Mucosa of descending colon (tissue), 3 donors: ENCODE measurements around the gene MACROH2A1. TPM values are rescaled to one million over a fixed set of nuclear protein-coding genes. Genes with fewer than 3 reads are reported as not detected.

Experiments
- ATAC-seq: fragments of 200-7000 bp; cut with Tn5 transposase; one replicate; pipeline ENCODE4 v1.9.1; 2020; ENCODE audit warnings: mild to moderate bottlenecking, moderate library complexity
- DNase-seq, 3 donors: peaks; one replicate each; pipeline ENCODE4 v3.0.0-alpha.2; 2020
- H3K36me3 ChIP-seq: fragments of 200-600 bp; one replicate; pipeline ENCODE4 v1.8.0; 2021; ENCODE audit warnings: low read depth, mild to moderate bottlenecking
- H3K4me1 ChIP-seq: fragments of 200-600 bp; one replicate; pipeline ENCODE4 v1.8.0; 2021; ENCODE audit warnings: low read depth, mild to moderate bottlenecking
- H3K4me3 ChIP-seq: fragments of 200-600 bp; one replicate; pipeline ENCODE4 v1.8.0; 2021; ENCODE audit warnings: mild to moderate bottlenecking
- H3K9me3 ChIP-seq: fragments of 200-600 bp; one replicate; pipeline ENCODE4 v1.8.0; 2021; ENCODE audit warnings: mild to moderate bottlenecking
- intact Hi-C, 2 donors: fragments of 100-400 bp; cut with DNase I in 1 of 2; cut with micrococcal nuclease in 1 of 2; formaldehyde crosslinking; loops; one replicate each; pipeline versions ENCODE4 v1.11.0 to v1.11.1; 2022; cut with DNase I, micrococcal nuclease
- total RNA-seq, 3 donors: library from RNA; stranded (reverse); fragmentation: NEBNext Ultra II Directional in 2 of 3; extraction: Animal tissue kit (Norgen Biotek cat#: 25700) in 2 of 3; gene quantifications; one replicate each; pipeline versions ENCODE4 v1.2.1 to v1.2.4, GENCODE V29; 2021 to 2023
- TF ChIP-seq, protein P1 (sequence below): fragments of 200-600 bp; IDR thresholded peaks from one replicate; pipeline ENCODE4 v1.8.0; 2022; ENCODE audit warnings: antibody characterized with exemption, mild to moderate bottlenecking
- donor health status: DM: no; HTN: no; CAD: no; lungs with moderate emphysema.
- donor health status: DM: no; HTN: no; CAD: no.
- donor health status: DM: no; HTN: yes; CAD: no.

MACROH2A1 gene
- total RNA-seq, 3 donors from 2014 or later, result 170 to 255 (median 243) TPM

DNA sequence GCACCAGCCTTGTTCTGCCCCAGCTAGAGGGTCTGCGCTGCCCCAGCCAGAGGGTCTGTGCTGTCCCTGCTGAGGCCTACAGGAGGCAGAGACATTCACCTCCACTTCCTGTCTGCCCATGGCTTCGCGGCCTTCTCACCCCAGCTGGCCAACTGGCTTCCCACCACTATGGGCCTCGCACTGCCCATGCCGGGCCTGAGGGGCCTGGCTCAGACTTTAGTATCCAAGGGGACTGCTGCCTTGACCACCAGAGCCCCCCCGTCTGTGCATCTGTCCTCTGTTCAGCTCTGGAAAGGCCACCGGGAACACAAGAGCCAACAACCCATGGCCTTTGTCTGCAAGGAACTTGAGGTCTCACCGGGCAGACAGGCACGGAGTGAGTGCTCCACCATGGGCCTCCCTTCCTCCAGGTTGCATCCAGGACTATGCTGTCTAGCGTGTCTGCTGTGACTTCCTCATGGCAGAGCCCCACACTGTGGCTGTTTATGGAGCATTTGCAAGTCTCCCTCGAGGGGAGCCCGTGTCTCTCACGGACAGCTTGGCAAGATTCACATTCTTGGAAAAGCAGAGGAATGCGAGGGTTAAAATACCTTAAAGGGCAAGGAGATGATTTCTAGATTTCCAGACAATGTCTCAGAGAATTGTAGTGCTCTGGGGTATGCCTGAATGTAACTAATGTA is 46.4 kb upstream of the MACROH2A1 start:
- TF ChIP-seq, protein P1, sequence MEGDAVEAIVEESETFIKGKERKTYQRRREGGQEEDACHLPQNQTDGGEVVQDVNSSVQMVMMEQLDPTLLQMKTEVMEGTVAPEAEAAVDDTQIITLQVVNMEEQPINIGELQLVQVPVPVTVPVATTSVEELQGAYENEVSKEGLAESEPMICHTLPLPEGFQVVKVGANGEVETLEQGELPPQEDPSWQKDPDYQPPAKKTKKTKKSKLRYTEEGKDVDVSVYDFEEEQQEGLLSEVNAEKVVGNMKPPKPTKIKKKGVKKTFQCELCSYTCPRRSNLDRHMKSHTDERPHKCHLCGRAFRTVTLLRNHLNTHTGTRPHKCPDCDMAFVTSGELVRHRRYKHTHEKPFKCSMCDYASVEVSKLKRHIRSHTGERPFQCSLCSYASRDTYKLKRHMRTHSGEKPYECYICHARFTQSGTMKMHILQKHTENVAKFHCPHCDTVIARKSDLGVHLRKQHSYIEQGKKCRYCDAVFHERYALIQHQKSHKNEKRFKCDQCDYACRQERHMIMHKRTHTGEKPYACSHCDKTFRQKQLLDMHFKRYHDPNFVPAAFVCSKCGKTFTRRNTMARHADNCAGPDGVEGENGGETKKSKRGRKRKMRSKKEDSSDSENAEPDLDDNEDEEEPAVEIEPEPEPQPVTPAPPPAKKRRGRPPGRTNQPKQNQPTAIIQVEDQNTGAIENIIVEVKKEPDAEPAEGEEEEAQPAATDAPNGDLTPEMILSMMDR, result no peak
- intact Hi-C loops, result no loop called here
- H3K4me1 ChIP-seq, result no peaks in the 10 kb centered on the region
- ATAC-seq (no peak), DNase-seq (no peak)
- H3K36me3 ChIP-seq, result no peaks in the 10 kb centered on the region
- H3K9me3 ChIP-seq, result no peaks in the 10 kb centered on the region
- H3K4me3 ChIP-seq, result no peak overlapping the region

DNA sequence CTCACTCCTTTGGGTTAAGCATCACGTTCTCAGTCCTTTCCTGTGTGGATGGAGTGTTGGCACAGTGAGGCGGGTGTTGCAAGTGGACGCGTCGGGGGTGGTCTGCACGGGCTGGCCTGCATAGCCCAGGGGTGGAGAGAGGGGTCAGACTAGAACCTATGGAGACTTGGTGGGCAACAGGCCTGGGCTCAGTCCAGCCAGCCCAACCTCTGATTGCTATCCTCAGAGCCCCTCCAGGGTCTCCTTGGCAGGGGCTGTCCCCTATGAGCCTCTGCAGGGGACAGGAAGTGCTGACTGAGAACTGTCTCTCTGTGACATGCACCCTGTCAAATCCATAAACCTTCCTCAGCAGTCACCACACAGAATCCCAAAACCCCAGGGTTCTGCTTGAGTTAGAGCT is 45.9 kb upstream of the MACROH2A1 start:
- intact Hi-C loops, result no loop called here
- DNase-seq (no peak), ATAC-seq (no peak)
- Histone ChIP-seq H3K4me1 (no peaks in the 10 kb centered on the region), H3K36me3 (no peaks in the 10 kb centered on the region), H3K9me3 (no peaks in the 10 kb centered on the region), H3K4me3 (no peak overlapping the region)
- TF ChIP-seq, protein P1, result no peak

DNA sequence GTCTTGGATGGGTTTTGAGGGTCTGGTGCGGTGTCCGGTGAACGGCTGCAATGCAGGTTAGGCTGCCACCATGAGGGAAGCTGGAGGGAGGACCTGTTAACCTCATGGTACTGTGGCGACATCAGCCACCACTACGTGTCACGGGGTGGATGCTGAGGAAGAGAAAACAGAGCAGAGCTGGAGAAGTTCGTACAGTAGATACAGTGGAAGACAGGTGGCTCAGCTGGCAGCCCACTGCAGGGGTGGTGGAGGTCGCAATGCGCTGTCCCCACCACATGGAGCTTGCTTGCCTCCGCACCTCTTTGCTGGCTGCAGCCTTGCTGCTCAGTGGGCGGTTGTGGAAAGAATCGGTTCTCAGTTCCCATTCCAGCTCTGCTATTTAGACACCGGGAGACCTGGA is 45.3 kb upstream of the MACROH2A1 start:
- ATAC-seq, result no peak
- Histone ChIP-seq H3K4me3 (no peak overlapping the region), H3K36me3 (no peaks in the 10 kb centered on the region), H3K4me1 (no peaks in the 10 kb centered on the region), H3K9me3 (no peaks in the 10 kb centered on the region)
- DNase-seq, result no peak
- intact Hi-C loops, result no loop called here
- TF ChIP-seq, protein P1, result no peak

DNA sequence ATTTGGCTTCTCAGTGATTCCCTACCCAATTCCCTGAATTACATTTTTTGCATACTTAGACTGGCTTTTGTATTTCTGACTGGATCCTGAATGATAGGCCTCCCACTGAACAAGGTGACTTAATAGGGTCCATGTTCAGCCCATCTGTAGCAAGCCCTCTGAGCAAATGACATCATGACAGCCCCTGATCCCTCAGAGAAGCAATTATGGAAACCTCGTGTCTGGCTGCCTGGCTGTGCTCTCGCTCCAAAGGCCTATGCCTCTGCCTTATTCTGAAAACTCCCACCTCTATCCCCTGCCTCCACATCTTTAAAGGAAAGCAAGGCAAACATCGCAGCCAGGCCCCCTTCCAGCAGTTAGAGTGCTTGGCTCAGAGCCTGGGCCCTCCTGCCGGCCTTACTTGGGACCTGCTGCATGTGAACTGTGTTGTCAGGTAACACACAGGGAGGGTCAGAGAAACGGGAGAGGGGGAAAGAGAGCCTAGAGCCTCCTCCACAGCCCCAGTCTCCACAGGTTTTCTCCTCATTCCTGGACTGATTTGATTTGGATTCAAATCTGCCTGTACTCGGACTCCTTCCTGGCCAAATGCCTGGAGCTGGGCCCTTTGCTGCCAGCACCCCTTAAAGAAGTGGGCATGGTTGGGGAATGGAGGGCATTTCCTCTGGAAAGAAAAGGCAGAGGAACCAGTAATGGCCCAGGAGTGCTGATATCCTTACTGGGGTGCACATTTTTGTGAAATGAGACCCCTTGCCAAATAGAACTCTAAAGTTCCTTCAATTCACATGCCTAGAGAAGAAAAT is 44.3 kb upstream of the MACROH2A1 start:
- intact Hi-C loops, result no loop called here
- no peaks in the 10 kb centered on the region for H3K4me1 ChIP-seq
- TF ChIP-seq, protein P1, result no peak
- H3K4me3 ChIP-seq, result no peak overlapping the region
- H3K36me3 ChIP-seq, result no peaks in the 10 kb centered on the region
- H3K9me3 ChIP-seq, result no peaks in the 10 kb centered on the region
- DNase-seq (no peak), ATAC-seq (no peak)

DNA sequence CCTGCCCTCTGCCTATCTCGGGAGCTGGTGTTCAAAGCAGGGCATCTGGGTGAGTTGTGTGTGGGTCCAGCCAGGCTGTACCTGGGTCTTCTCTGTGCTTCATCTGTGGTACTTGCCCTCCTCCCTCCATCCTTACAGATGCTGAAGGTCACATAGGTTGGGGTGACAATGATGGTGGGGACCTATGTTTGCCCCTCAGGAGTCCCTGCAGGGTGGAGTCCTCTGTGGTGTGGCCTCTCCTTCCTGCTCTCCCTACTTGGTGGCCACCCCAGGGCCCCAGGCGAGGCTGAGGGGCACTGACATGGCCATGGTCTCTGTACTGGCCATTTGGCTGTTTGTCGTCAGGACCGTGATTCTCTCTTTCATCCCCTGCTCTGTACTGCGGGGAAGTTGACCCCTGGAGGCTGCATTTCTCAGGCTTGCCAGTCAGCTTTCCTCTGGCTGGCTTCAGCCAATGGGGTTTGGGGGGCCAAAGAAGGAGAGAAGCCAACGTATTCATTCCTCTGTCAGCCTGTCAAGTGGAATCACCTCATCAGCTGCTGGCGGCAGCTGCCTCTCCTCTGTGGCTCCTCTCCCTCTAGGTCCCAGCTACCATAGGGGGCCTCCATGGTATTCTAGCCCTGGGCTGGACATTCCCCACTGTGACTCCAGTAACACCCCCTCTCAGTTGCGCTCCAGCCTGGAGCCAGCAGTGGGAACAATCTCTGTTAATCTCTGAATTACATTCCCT is 43.6 kb upstream of the MACROH2A1 start:
- DNase-seq, result no peak
- Histone ChIP-seq H3K9me3 (no peaks in the 10 kb centered on the region), H3K4me3 (no peak overlapping the region), H3K36me3 (no peaks in the 10 kb centered on the region), H3K4me1 (no peaks in the 10 kb centered on the region)
- no peak for ATAC-seq
- intact Hi-C loops, result no loop called here
- TF ChIP-seq, protein P1, result no peak
